Activated naive CD4-positive, alpha-beta T cell treated with Interleukin-2 at 50 U/mL for 16 hours (primary cell): ENCODE data around the gene SCRN2.

ENCODE experiments used
- DNase-seq: peaks from one replicate; pipeline ENCODE4 v3.0.0-alpha.2; 2020

SCRN2 gene

GRCh38 chr17:47840742-47841487 is at the start of gene SCRN2:
Gene SCRN2, minus strand, starts transcription at chr17:47841273. Its CDS starts 430 bp downstream, at chr17:47840843.
- peak; percentile 90 for DNase-seq

- DNase-seq, result peak; percentile 91
Measured at GRCh38 chr17:47889734-47890529, 48.9 kb upstream of the SCRN2 start.

- no peak for DNase-seq
Measured at GRCh38 chr17:47888293-47888692, 47.2 kb upstream of the SCRN2 start.

GRCh38 chr17:47884905-47885730 is 44.0 kb upstream of the SCRN2 start:
- DNase-seq, result no peak

GRCh38 chr17:47884427-47884740 is 43.3 kb upstream of the SCRN2 start:
- no peak for DNase-seq

- no peak for DNase-seq
Measured at GRCh38 chr17:47883589-47884426, 42.7 kb upstream of the SCRN2 start.

- no peak for DNase-seq
Measured at GRCh38 chr17:47882695-47883588, 41.9 kb upstream of the SCRN2 start.

- no peak for DNase-seq
Measured at GRCh38 chr17:47882247-47882646, 41.2 kb upstream of the SCRN2 start.

GRCh38 chr17:47879776-47880454 is 38.8 kb upstream of the SCRN2 start:
- DNase-seq, result no peak

- DNase-seq, result no peak
Measured at GRCh38 chr17:47879028-47879585, 38.0 kb upstream of the SCRN2 start.

- DNase-seq, result no peak
Measured at GRCh38 chr17:47878203-47879027, 37.3 kb upstream of the SCRN2 start.

- no peak for DNase-seq
Measured at GRCh38 chr17:47877368-47878034, 36.4 kb upstream of the SCRN2 start.

GRCh38 chr17:47875011-47875985 is 34.2 kb upstream of the SCRN2 start:
- DNase-seq, result no peak

GRCh38 chr17:47873200-47874090 is 32.4 kb upstream of the SCRN2 start:
- DNase-seq, result no peak

- DNase-seq, result no peak
Measured at GRCh38 chr17:47872651-47873161, 31.6 kb upstream of the SCRN2 start.

GRCh38 chr17:47872019-47872650 is 31.1 kb upstream of the SCRN2 start:
- no peak for DNase-seq
